Measurements from ENCODE around the gene CD99.

Gene CD99

DNA sequence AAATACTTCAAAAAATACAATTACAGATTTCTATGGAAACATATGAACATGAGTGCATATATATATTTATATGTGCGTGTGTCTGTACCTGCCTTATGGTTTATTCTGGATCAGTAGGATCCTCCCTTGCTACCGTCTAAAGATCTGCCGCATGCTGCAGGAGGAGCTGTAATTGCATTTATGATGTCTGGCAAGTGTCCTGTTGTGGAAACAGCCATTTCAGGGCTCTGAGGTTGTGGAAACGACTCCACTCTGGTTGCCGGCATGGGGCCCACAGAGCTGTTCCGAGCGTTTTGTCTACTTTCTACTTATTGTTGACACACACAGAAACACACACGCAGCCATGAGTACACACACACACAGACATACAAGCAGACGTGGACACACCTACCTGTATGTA, 21.3 kb downstream of the CD99 start:
- TF ChIP-seq, protein P1, sequence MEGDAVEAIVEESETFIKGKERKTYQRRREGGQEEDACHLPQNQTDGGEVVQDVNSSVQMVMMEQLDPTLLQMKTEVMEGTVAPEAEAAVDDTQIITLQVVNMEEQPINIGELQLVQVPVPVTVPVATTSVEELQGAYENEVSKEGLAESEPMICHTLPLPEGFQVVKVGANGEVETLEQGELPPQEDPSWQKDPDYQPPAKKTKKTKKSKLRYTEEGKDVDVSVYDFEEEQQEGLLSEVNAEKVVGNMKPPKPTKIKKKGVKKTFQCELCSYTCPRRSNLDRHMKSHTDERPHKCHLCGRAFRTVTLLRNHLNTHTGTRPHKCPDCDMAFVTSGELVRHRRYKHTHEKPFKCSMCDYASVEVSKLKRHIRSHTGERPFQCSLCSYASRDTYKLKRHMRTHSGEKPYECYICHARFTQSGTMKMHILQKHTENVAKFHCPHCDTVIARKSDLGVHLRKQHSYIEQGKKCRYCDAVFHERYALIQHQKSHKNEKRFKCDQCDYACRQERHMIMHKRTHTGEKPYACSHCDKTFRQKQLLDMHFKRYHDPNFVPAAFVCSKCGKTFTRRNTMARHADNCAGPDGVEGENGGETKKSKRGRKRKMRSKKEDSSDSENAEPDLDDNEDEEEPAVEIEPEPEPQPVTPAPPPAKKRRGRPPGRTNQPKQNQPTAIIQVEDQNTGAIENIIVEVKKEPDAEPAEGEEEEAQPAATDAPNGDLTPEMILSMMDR (IDR thresholded peaks at IDR 0.05; ENCODE audit: insufficient read depth, low read depth, low read length, missing control alignments) = no peak
- no peak overlapping the region for H3K4me3 ChIP-seq (ENCODE audit: low read length)
- no peak for DNase-seq (ENCODE audit: low read depth)

GRCh38 chrX:2712890-2713840, 22.1 kb downstream of the CD99 start:
- TF ChIP-seq, protein P1 (IDR thresholded peaks at IDR 0.05; ENCODE audit: insufficient read depth, low read depth, low read length, missing control alignments) = no peak
- no peak for DNase-seq (ENCODE audit: low read depth)
- H3K4me3 ChIP-seq (ENCODE audit: low read length) = no peak overlapping the region

GRCh38 chrX:2714551-2714950, 23.5 kb downstream of the CD99 start:
- H3K4me3 ChIP-seq (ENCODE audit: low read length) = no peak overlapping the region
- no peak for DNase-seq (ENCODE audit: low read depth)
- TF ChIP-seq, protein P1 (IDR thresholded peaks at IDR 0.05; ENCODE audit: insufficient read depth, low read depth, low read length, missing control alignments) = no peak

DNA sequence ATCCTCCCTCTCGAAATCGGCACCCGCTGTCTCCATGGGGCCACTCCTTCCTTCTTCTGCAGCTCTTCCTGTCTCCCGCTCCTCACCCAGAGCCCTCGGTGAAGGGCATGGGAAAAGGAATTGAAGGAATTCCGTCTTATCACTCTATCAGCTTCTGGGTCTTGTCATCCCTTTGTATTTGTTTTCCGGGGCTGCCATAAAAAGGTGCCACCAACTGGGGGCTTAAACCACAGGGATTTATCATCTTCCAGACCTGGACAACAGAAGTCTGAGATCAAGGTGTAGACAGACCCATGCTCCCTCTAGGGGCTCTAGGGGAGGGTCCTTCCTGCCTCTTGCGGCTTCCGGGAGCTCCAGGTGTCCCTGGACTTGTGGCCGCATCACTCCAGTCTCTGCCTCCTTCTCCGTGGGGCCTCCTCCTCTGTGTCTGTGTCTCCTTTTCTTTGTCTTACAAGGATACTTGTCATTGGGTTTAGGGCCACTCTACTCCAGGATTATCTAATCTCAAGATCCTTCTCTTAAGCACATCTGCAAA, 24.0 kb downstream of the CD99 start:
- no peak overlapping the region for H3K4me3 ChIP-seq (ENCODE audit: low read length)
- TF ChIP-seq, protein P1 (IDR thresholded peaks at IDR 0.05; ENCODE audit: insufficient read depth, low read depth, low read length, missing control alignments) = no peak
- DNase-seq (ENCODE audit: low read depth) = no peak

GRCh38 chrX:2717312-2717711, 26.2 kb downstream of the CD99 start:
- DNase-seq (ENCODE audit: low read depth) = no peak
- H3K4me3 ChIP-seq (ENCODE audit: low read length) = no peak overlapping the region
- TF ChIP-seq, protein P1 (IDR thresholded peaks at IDR 0.05; ENCODE audit: insufficient read depth, low read depth, low read length, missing control alignments) = no peak

GRCh38 chrX:2718821-2719220, 27.7 kb downstream of the CD99 start:
- DNase-seq (ENCODE audit: low read depth) = no peak
- no peak overlapping the region for H3K4me3 ChIP-seq (ENCODE audit: low read length)
- TF ChIP-seq, protein P1 (IDR thresholded peaks at IDR 0.05; ENCODE audit: insufficient read depth, low read depth, low read length, missing control alignments) = no peak

All from epithelial cell of esophagus (primary cell).